ENCODE measurements around the gene SGPL1.
A peak's percentile ranks its signal among the peaks of the same experiment; 100 is the strongest.
"Not testable (repeated sequence)": the region's sequence is repeated elsewhere in the genome, so short reads cannot be mapped to it uniquely, and the experiment has no call there.

The SGPL1 gene

DNA sequence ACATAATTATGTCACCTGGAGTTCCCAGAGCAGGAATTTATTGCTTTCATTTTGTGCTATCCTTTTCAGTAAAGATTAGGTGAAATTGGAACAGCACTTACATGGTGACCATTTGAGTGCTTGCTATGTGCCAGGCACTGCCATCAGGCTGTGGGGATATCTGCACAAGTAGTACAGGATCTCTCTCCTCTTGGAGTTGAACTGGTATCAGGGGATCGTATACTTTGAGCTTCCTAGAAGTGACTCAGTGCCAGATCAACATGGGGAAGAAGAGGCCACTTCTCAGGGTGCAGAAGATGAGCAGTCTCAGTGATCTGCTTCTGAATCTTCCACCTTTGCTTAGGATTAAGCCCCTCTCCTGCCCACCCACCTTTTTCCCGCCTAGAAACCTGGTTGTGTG lies 29.5 kb downstream of the SGPL1 start:
- DNase-seq, result no peak

DNA sequence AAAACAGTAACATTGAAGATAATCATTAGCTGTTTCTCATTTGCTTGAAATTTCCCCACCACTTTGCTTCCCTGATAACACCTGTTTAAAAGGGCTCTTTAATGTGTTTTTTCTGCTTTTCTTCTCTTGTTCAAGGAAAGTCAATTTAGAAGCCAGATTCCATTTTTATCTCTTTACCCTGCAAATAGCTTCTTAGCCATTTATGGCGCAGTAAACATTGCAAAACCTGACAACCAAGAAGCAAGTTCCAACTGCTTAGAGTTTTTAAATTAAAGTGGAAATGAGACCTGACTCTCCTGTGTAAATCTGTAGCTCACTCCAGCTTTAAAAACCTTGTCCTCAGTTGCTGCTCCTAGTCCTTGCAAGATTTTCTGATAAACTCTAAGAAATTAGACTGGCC lies 30.1 kb downstream of the SGPL1 start:
- DNase-seq, result no peak

- DNase-seq, result no peak
These were observed 31.0 kb downstream of the SGPL1 start for GRCh38 chr10:70846795-70847194.

GRCh38 chr10:70847659-70848360 lies 32.1 kb downstream of the SGPL1 start:
- DNase-seq, result no peak

DNA sequence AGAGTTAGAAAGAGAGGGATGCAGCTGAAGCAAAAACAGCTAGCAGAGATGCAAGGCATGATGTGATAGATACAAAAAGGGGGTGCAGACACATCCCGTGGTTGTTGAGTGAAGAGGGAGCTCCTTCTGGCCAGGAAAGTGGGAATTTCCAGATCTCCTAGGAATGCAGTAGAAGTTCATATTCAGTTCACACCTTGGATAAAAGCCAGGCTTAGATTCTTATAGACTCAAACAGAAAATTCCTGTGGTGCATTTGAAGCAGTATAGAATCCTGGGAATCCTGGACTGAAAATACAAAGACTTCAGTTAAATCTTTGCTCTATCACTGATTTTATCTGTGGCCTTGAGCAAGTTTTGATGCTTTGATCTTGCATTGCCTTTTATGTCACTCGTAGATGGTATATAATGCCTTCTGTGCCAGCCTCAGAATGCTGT lies 33.9 kb downstream of the SGPL1 start:
- no peak for DNase-seq

- DNase-seq, result no peak
These were observed 34.3 kb downstream of the SGPL1 start for GRCh38 chr10:70850097-70850496.

DNA sequence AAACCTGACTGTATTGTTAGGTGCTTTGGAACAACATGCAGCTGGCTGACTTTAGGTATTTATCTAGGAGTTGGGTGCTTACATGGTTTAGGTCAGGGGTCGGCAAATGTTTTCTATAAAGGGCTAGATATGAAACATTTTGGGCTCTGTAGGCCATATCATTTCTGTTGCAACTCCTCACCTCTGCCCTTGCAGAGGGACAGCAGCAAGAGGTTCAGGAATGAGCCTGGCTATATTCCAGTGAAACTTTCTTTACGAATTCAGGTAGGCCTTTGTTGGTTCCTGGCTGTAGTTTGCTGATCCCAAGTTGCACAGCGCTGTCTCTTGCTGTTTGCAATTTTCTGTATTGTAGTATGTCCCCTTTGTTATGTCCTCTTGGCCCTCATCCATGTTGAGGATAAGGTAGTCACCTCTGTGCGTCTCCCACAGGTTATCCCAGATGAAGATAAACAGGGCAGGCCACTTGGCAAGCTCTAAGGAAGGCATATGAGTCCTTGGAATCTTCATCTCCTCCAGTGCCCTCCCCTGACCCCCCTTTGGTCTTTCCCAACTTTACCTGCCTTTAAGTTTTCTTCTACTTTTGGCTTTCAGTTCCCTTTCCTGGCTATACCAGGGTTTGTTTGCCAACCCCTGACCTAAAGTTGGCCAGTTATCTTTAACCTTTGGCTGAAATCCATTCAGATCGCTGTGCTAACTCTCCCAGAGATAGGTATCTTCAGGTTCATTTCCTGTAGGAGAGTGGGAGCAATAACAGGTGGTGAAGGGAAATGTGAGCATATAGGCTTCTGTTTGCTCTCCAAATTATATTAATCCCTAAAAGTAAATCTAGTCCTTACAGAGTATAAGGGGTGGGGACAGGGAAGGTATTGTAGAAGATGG lies 36.1 kb downstream of the SGPL1 start:
- DNase-seq, result no peak

- no peak for DNase-seq
These were observed 37.3 kb downstream of the SGPL1 start for GRCh38 chr10:70853038-70853437.

GRCh38 chr10:70853457-70853856 lies 37.7 kb downstream of the SGPL1 start:
- no peak for DNase-seq

GRCh38 chr10:70856454-70856853 lies 40.7 kb downstream of the SGPL1 start:
- no peak for DNase-seq

GRCh38 chr10:70858759-70859158 lies 43.0 kb downstream of the SGPL1 start:
- DNase-seq, result no peak

DNA sequence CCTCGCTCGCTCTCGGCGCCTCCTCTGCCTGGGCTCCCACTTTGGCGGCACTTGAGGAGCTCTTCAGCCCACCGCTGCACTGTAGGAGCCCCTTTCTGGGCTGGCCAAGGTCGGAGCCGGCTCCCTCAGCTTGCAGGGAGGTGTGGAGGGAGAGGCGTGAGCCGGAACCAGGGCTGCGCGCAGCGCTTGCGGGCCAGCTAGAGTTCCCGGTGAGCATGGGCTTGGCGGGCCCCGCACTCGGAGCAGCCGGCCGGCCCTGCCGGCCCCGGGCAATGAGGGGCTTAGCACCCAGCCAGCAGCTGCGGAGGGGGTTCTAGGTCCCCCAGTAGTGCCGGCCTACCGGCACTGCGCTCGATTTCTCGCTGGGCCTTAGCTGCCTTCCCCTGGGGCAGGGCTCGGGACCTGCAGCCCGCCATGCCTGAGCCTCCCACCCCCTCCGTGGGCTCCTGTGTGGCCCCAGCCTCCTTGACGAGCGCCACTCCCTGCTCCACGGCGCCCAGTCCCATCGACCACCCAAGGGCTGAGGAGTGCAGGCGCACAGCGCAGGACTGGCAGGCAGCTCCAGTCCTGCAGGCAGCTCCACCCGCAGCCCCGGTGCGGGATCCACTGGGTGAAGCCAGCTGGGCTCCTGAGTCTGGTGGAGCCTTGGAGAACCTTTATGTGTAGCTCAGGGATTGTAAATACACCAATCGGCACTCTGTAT lies 45.9 kb downstream of the SGPL1 start:
- not testable (repeated sequence) for DNase-seq

GRCh38 chr10:70863470-70864160 lies 47.9 kb downstream of the SGPL1 start:
- no peak for DNase-seq

GRCh38 chr10:70864935-70865334 lies 49.2 kb downstream of the SGPL1 start:
- DNase-seq, result no peak

DNA sequence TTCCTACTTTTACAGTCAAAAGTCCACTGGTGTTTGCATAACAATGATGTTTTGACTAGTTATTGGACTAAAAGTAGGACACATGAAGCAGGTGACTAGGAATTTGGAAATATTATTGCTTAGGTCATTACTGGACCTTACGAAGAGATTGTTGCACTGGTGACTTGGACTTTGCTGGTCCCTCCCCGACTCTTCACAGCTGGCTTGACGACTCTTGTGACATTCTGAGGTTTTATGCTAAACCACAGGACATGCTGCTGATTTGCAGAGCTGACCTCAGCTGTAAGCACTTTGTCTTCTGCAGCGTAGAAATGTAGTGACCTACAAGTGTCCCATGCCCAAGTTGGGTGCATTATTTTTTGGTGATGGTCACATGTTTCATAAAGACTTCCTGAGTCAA lies 50.7 kb downstream of the SGPL1 start:
- no peak for DNase-seq

DNA sequence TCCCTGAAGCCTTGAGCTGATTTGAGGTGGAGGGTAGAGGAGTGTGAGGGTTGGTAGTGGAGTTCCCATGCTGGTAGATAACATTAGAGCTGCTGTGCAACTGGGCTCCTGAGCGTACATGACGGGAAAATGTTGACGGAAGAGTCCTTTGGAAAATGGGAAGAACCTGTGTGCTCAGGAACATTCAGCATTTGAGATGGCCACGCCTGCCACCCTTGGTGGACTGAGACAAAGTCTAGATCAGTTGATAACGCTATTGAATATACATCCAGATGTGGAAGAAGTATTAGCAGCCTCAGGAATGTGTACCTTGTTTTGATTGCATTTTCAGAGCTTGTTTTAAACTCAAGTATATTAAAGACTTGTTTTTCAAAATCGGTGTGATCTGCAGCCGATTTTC lies 56.5 kb downstream of the SGPL1 start:
- no peak for DNase-seq

- DNase-seq, result no peak
These were observed 58.3 kb downstream of the SGPL1 start for GRCh38 chr10:70874061-70874460.

DNA sequence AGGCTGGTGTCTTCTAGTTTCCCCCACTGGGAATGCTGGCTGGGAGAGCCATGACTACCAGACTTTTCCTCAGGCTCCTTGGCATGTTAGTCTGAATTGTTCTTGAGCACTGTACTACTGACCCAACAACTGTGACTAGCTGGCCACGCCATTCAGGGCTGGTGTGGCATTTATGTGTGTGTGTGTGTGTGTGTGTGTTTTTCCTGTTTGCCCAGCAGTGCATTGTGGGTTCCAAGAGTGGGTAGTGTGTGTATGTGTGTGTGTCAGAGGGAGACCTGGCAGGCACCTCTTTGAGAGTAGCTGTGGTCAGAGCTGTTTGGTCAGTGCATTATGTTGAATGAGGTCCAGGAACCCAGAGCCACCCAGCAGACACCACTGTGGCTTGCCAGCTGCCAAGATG lies 63.5 kb downstream of the SGPL1 start:
- no peak for DNase-seq

DNA sequence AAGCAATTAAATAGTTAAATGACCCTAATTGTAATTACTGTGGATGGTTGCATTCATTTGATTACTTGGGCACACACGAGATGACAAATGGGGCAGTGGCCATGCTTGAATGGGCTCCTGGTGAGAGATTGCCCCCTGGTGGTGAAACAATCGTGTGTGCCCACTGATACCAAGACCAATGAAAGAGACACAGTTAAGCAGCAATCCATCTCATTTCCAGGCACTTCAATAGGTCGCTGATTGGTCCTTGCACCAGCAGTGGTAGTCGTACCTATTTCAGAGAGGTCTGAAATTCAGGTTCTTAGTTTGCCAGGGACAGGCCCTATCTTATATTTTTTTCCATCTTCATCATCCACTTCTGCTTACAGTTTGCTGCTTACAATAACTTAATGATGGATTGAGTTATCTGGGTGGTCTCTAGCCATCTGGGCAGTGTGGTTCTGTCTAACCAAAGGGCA lies 64.4 kb downstream of the SGPL1 start:
- peak; percentile 84 for DNase-seq

- DNase-seq, result no peak
These were observed 69.0 kb downstream of the SGPL1 start for GRCh38 chr10:70884741-70885140.

DNA sequence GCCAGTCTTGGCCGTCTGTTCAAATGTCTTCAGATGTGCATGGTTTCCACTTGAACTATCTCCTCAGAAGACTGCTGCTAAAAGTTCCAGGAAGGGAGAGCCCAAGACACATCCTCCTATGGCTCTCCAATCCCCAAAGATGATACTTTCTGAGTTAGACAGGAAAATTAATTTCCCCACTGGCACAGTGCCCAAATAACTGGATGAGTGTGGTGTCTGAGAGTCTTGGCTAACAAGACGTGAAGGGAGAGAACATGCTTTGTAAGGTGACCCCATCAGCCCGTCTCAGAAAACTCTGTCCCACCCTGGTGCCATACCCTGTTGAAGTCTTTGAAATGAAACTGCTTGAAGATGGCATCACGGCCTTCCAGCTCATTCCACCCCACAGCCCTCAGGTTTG lies 69.7 kb downstream of the SGPL1 start:
- DNase-seq, result no peak

DNA sequence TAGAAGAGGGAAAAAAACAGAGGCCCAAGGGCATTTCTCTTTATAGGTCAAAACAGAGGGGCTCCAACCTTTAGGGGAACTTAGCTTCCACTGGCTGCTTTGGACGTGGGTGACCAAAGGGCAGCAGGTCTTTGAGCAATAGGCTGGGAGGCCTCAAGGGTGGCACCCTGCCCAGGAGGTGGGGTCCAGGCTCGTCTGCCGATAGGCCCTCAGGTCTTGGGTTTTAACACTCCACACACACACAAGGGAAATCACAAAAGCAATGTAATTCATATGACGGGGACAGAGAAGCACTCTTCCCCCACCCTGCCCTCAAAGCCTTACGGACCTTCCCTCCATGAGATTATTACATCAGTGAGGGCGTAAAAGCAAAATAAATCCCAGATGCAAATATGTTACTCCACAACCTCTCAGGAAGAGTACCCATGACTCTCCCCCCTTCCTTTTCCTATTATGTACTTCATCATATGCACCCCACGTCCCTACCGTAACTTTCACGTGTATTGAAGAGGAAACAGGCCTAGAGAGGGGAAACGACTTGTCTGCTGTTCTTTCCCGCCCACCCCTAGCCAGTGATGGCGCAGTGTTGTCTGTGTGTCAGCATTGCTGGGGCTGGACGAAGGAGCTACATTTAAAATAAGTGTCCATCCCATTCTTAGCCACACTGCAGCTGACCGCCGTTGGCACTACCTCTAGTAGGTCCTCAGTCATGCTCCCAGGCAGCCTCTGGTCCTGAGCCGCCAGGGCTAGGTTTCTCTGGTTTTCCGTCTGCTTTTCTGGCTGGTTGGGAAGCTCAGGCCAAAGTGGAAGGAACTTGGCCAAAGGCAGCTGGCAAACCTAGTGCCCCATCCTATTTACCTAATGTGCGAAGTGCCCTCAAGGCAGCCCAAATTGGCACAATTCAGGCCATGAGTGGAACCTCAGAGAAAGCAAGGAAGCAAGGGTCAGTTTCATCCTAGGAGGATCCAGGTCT lies 70.5 kb downstream of the SGPL1 start:
- DNase-seq, result no peak

Measured in stimulated activated CD4-positive, alpha-beta T cell treated with anti-CD3 and anti-CD28 coated beads, Interleukin-4, amount 100 ng/mL, for 24 hours (primary cell).